Lower leg skin (tissue), 3 donors: ENCODE results near the gene LAD1.

Experiments
- POLR2A ChIP-seq, 2 donors: fragments of 450-650 bp; IDR thresholded peaks; one replicate each; pipeline ENCODE4 v1.6.1; 2016 to 2017; ENCODE audit warnings: antibody characterized with exemption in 2 of 2, mild to moderate bottlenecking in 1 of 2, moderate library complexity in 1 of 2
- TF ChIP-seq, protein P1 (sequence below), 3 donors: fragments of 450-650 bp; IDR thresholded peaks; one replicate each; pipeline ENCODE4 v1.5.1; 2016; ENCODE audit warnings: antibody characterized with exemption in 3 of 3, mild to moderate bottlenecking in 3 of 3, moderate library complexity in 2 of 3

DNA sequence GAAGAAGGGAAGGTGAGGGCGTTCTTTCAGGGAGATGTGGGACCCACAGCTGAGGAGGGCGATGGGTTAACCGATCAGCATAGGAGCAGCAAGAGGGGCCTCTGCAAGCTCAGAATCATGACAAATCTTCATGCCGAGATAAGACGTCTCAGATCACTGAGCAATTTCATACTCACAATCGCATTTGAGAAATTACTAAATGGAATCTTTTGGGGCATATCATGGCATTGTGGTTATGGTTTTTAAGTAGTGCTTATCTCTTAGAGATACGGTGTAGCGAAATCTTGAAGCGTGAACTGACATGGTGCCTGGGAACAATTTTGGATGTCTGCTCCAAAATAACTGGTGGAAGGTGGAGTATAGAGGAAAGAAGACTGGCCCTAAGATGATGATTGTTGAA is 27.8 kb downstream of the LAD1 start:
- TF ChIP-seq, protein P1, sequence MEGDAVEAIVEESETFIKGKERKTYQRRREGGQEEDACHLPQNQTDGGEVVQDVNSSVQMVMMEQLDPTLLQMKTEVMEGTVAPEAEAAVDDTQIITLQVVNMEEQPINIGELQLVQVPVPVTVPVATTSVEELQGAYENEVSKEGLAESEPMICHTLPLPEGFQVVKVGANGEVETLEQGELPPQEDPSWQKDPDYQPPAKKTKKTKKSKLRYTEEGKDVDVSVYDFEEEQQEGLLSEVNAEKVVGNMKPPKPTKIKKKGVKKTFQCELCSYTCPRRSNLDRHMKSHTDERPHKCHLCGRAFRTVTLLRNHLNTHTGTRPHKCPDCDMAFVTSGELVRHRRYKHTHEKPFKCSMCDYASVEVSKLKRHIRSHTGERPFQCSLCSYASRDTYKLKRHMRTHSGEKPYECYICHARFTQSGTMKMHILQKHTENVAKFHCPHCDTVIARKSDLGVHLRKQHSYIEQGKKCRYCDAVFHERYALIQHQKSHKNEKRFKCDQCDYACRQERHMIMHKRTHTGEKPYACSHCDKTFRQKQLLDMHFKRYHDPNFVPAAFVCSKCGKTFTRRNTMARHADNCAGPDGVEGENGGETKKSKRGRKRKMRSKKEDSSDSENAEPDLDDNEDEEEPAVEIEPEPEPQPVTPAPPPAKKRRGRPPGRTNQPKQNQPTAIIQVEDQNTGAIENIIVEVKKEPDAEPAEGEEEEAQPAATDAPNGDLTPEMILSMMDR (IDR thresholded peaks at IDR 0.05), result no peak
- no peak for TF ChIP-seq POLR2A (IDR thresholded peaks at IDR 0.05)
